Measurements from ENCODE around the gene EPC1. TPM values are rescaled to one million over a fixed set of nuclear protein-coding genes. Genes with fewer than 3 reads are reported as not detected.
"Not testable (repeated sequence)": the region's sequence is repeated elsewhere in the genome, so short reads cannot be mapped to it uniquely, and the experiment has no call there.

The EPC1 gene
- total RNA-seq, 1 donor from 2014 or later, result 51.0 TPM

DNA sequence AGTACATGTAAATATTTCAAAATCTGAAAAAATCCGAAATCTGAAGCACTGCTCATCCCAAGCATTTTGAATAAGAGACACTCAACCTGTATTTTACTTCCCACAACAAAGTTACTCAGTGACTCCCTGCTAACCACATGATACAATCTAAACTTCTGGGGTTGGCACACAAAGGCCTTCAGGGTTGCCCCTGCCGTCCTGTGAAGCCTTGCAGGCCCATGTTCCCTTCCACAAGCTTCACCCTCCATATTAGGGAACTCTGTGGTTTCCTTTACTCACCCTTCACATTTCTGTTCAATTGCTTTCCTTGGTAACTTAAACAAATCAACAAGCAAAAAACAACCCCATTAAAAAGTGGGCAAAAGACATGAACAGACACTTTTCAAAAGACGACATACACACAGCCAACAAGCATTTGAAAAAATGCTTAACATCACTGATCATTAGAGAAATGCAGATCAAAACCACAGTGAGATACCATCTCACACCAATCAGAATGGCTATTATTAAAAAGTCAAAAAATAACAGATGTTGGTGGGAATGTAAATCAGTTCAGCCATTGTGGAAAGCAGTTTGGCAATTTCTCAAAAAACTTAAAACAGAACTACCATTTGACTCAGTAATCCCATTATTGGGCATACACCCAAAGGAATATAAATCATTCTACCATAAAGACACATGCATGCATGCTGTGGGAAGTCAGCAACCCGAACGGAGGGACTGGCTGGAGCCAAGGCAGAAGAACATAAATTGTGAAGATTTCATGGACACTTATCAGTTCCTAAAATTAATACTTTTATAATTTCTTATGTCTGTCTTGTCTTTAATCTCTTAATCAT is 128.5 kb downstream of the EPC1 start:
- H3K4me3 Mint-ChIP-seq (ENCODE audit: unreplicated experiment); DNase-seq; H3K4me1 Mint-ChIP-seq (ENCODE audit: low read depth, unreplicated experiment); H3K27me3 Mint-ChIP-seq (ENCODE audit: unreplicated experiment); H3K27ac Mint-ChIP-seq (ENCODE audit: unreplicated experiment): not testable (repeated sequence)
- Mint-ChIP-seq H3K36me3 (ENCODE audit: unreplicated experiment) (peaks cover 14% of the 10 kb centered on the region), H3K9me3 (ENCODE audit: unreplicated experiment) (peaks cover 11% of the 10 kb centered on the region)

Other genes with a start within 250 kb of the EPC1 start
- 6.7 TPM for gene CCDC7, start 99.0 kb upstream of the EPC1 start, total RNA-seq (ENCODE audit: unreplicated experiment)